GM10266 (cell line): ENCODE data around the gene PDLIM7.

ENCODE experiments used
- DNase-seq: peaks from one replicate; pipeline ENCODE4 v3.0.0; 2012; ENCODE audit errors: extremely low spot score
- TF ChIP-seq, protein P1 (sequence below): IDR thresholded peaks from 2 replicates; pipeline ENCODE4 v1.5.1; 2012; ENCODE audit warnings: mild to moderate bottlenecking, low read depth; ENCODE audit not compliant: control insufficient read depth, insufficient read depth; ENCODE audit errors: missing control alignments

Gene PDLIM7

GRCh38 chr5:177514541-177514940 is 17.1 kb upstream of the PDLIM7 start:
- no peak for DNase-seq
- TF ChIP-seq, protein P1, sequence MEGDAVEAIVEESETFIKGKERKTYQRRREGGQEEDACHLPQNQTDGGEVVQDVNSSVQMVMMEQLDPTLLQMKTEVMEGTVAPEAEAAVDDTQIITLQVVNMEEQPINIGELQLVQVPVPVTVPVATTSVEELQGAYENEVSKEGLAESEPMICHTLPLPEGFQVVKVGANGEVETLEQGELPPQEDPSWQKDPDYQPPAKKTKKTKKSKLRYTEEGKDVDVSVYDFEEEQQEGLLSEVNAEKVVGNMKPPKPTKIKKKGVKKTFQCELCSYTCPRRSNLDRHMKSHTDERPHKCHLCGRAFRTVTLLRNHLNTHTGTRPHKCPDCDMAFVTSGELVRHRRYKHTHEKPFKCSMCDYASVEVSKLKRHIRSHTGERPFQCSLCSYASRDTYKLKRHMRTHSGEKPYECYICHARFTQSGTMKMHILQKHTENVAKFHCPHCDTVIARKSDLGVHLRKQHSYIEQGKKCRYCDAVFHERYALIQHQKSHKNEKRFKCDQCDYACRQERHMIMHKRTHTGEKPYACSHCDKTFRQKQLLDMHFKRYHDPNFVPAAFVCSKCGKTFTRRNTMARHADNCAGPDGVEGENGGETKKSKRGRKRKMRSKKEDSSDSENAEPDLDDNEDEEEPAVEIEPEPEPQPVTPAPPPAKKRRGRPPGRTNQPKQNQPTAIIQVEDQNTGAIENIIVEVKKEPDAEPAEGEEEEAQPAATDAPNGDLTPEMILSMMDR = no peak

GRCh38 chr5:177513500-177513899 is 16.1 kb upstream of the PDLIM7 start:
- no peak for DNase-seq
- TF ChIP-seq, protein P1 = no peak

DNA sequence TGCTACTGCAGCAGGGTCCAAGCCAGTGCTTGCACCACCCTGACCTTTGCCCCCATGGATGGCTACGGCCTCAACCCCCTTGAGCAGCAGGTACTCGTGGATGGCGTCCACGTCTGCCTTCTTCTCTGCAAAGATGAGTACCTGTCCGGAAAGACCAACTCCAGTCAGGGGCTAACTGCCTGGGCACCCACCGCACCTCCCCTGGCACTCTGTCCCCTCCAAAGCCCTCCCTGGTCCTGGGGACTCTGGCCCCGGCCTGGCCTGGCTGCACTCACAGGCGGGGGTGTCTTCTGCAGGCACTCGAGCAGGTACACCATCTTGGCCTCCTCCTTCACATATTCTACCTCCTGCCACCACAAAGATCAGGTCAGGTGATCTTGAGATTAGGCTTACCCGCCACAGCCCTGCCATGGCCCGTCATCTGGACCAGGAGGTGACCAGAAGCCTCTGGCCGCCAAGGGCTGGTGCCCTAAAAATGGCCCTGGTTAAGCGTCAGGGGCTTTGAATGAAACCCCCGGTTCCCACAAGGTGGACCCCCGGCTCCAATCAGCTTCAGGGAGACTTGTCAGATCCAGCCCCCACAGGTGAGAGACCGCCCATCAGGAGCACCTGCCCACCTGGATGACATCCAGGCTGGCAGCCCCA is 15.5 kb upstream of the PDLIM7 start:
- TF ChIP-seq, protein P1 = no peak
- DNase-seq = no peak

- no peak for DNase-seq
- TF ChIP-seq, protein P1 = no peak
Observed at GRCh38 chr5:177511796-177512675, 14.6 kb upstream of the PDLIM7 start.

DNA sequence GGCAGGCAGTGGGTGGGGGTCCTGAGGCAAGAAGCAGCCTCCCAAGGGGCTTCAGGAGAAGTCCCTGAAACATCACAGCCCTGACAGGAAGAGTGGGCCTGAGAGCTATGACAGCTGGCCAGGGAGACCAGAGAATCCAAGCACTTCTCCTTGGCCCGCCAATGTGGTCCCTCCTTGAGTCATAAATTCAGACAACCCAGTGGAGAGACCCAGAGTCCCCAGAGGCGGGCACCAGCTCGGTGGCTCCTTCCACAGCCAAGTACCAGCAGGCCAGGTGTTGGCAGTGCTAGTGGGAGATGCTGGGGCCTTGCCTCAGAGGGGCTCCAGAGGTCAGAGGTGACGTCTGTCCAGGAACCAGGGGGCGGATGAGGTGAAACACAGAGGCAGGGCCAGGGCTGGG is 13.8 kb upstream of the PDLIM7 start:
- no peak for DNase-seq
- TF ChIP-seq, protein P1 = no peak

DNA sequence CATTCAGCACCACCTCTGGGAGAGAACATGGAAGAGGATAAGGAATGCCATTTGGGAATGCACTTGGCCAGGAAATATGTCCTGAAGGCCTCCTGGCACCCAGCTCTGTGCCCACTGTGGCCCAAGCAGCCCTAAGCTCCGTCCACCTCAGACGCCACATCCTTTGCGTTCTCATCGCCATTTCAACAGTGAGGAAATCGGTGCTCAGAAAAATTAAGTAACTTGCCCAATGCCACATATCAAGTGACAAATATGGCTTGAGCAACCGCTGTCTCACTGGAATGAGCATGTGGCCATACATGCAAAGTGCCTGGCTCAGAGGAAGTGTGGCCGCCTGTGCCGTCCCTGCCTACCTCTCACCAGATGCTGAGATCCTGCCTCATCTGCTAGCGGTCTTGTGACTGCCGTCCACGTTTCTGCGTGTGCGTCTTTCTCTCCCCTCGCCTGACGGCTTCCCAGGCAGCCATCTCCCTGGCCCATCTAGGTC is 13.2 kb upstream of the PDLIM7 start:
- DNase-seq = no peak
- TF ChIP-seq, protein P1 = no peak
